ENCODE measurements around the gene TTYH2.

DNA sequence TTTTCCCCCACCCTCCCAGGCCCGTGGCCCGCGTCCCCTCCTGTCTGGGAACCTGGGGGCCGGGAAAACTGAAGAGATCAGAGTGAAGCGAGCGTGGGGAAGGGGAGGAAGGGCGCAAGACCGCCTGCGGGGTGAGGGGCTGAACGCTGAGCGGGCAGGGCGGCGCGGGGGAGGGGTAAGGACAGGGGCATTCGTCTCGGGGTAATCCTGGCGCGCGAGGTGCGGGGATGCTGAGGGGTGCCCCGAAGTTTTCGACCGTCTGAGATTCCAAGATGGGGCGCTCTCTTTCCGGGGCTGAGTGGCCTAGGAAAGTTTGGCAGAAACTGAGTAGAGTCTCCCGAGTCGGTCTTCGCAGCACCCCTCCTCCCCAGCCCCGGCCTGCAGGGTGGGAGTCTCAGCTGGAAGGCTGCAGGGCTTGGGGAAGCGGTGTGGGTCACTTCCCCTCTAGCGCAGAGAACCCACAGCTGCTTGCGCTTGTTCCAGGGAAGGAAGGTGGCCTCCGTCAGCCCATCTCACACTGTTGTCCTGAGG is 555 bp downstream of the TTYH2 start:
- TF ChIP-seq, protein P1, sequence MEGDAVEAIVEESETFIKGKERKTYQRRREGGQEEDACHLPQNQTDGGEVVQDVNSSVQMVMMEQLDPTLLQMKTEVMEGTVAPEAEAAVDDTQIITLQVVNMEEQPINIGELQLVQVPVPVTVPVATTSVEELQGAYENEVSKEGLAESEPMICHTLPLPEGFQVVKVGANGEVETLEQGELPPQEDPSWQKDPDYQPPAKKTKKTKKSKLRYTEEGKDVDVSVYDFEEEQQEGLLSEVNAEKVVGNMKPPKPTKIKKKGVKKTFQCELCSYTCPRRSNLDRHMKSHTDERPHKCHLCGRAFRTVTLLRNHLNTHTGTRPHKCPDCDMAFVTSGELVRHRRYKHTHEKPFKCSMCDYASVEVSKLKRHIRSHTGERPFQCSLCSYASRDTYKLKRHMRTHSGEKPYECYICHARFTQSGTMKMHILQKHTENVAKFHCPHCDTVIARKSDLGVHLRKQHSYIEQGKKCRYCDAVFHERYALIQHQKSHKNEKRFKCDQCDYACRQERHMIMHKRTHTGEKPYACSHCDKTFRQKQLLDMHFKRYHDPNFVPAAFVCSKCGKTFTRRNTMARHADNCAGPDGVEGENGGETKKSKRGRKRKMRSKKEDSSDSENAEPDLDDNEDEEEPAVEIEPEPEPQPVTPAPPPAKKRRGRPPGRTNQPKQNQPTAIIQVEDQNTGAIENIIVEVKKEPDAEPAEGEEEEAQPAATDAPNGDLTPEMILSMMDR (IDR thresholded peaks at IDR 0.05; ENCODE audit: low read depth, low read length) = no peak
- TF ChIP-seq POLR2A (IDR thresholded peaks at IDR 0.05; ENCODE audit: extremely low read depth, insufficient read length) (no peak), MYC (IDR thresholded peaks at IDR 0.05; ENCODE audit: low read depth, low read length) (no peak)

Measured in NB4 (cell line).